Measurements from ENCODE around the gene SDF2.

DNA sequence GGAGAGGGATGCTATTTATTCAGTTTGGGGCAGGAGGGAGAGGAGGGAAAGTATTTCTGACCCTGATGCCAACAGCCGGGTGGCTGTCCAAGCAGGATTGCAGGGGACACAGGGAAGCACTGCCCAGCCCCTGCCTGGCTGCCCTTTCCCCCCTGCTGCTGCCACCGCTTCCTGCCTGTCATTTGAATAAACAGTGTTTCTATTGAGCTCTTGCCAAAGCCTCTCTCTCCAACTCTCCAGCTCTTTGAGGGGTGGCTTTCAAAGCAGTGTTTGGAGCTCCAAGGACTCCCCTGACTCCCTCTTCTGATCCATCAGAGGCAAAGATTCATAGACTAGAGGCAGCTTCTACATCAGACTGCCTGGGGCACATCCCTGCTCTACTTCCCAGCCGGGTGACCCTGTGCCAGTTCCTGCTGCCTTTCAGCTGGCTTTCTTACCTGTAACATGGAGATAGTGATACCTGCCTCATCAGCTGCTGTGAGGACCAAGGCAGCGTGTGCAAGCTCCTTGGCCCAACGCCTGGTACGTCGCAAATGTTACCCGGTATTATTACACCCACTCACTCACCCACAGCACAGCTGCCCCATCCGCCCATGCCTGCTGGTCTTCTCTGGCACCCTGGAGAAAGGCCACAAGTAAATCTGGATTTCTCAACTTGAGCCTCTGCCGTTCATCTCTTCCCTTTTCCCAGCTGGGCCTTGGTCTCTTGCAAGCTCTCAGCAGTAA is 40.5 kb upstream of the SDF2 start:
- TF ChIP-seq, protein P1, sequence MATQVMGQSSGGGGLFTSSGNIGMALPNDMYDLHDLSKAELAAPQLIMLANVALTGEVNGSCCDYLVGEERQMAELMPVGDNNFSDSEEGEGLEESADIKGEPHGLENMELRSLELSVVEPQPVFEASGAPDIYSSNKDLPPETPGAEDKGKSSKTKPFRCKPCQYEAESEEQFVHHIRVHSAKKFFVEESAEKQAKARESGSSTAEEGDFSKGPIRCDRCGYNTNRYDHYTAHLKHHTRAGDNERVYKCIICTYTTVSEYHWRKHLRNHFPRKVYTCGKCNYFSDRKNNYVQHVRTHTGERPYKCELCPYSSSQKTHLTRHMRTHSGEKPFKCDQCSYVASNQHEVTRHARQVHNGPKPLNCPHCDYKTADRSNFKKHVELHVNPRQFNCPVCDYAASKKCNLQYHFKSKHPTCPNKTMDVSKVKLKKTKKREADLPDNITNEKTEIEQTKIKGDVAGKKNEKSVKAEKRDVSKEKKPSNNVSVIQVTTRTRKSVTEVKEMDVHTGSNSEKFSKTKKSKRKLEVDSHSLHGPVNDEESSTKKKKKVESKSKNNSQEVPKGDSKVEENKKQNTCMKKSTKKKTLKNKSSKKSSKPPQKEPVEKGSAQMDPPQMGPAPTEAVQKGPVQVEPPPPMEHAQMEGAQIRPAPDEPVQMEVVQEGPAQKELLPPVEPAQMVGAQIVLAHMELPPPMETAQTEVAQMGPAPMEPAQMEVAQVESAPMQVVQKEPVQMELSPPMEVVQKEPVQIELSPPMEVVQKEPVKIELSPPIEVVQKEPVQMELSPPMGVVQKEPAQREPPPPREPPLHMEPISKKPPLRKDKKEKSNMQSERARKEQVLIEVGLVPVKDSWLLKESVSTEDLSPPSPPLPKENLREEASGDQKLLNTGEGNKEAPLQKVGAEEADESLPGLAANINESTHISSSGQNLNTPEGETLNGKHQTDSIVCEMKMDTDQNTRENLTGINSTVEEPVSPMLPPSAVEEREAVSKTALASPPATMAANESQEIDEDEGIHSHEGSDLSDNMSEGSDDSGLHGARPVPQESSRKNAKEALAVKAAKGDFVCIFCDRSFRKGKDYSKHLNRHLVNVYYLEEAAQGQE (IDR thresholded peaks at IDR 0.05; ENCODE audit: insufficient read depth in 1 of 2, low read depth in 2 of 2, low read length in 1 of 2), result no peak
- TF ChIP-seq CTCF (IDR thresholded peaks at IDR 0.05), result no peak
